HG03432 (cell line): ENCODE data around the gene ACTN4.
"Not testable (repeated sequence)": the region's sequence is repeated elsewhere in the genome, so short reads cannot be mapped to it uniquely, and the experiment has no call there.

ENCODE experiments used
- ATAC-seq: cut with Tn5 transposase; IDR thresholded peaks from one replicate; pipeline ENCODE4 v1.9.1; 2021; ENCODE audit warnings: mild to moderate bottlenecking, moderate library complexity; ENCODE audit not compliant: unreplicated experiment

Gene ACTN4

DNA sequence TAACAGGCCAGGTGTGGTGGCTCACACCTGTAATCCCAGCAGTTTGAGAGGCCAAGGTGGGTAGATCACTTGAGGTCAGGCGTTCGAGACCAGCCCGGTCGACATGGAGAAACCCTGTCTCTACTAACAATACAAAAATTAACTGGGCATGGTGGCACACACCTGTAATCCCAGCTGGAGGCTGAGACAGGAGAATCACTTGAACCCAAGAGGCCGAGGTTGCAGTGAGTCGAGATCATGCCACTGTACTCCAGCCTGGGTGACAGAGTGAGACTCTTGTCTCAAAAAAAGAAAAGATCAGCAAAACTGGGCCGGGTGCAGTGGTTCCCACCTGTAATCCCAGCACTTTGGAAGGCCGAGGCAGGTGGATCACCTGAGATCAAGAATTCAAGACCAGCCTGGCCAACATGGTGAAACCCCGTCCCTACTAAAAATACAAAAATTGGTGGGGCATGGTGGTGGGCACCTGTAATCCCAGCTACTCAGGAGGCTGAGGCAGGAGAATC is 114.5 kb downstream of the ACTN4 start:
- not testable (repeated sequence) for ATAC-seq

DNA sequence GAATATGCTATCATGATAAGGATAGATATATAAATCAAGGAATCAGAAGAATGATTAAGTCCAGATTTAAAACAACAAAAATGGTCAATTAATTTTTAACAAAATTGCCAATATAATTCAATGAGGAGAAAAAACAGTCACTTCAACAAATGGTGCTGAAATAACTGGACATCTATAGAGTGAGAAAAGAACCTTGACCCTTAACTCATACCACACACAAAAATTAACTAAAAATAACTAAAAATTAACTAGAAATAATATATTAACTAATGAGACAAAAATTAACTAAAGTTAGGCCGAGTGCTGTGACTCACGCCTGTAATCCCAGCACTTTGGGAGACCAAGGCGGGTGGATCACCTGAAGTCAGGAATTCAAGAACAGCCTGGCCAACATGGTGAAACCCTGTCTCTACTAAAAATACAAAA is 116.4 kb downstream of the ACTN4 start:
- no peak for ATAC-seq

DNA sequence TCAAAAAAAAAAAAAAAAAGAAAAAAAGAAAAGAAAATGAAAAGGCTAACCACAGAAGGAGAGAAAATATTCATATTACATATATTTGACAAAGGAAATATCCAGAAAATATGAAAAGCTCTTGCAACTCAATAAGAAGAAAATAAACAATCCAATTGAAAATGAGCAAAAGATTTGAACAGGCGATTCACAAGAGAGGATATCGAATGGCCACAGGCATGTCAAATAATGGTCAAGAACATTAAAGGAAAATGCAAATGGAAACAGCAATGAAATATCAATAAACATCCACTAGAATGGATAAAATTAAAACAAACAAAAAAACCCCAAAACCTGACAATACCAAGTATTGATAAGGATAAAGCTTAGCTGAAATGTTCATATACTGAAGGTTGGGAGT is 117.8 kb downstream of the ACTN4 start:
- ATAC-seq, result no peak

DNA sequence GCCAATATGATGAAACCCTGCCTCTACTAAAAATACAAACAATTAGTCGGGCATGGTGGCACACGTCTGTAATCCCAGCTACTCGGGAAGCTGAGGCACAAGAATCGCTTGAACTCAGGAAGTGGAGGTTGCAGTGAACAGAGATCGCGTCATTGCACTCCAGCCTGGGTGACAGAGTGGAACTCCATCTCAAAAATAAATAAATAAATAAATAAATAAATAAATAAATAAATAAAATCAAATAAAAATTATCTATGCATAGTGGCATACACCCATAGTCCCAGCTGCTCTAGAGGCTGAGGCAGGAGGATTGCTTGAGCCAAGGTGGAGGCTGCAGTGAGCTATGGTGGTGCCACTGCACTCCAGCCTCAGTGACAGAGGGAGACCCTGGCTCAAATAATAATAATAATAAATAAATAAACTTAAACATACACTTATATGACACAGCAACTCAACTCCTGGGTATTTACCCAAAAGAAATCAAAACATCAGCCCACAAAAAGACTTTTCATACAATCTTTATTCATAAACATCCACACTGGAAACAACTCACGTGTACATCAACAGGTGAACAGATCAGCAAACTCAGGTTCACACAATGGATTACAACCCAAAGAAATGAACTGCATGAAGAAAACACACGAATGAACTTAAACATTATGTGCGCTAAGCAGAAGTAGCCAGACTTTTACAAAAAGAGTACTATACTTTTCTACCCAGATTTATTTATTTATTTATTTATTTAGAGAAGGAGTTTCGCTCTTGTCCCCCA is 119.0 kb downstream of the ACTN4 start:
- ATAC-seq, result no peak

DNA sequence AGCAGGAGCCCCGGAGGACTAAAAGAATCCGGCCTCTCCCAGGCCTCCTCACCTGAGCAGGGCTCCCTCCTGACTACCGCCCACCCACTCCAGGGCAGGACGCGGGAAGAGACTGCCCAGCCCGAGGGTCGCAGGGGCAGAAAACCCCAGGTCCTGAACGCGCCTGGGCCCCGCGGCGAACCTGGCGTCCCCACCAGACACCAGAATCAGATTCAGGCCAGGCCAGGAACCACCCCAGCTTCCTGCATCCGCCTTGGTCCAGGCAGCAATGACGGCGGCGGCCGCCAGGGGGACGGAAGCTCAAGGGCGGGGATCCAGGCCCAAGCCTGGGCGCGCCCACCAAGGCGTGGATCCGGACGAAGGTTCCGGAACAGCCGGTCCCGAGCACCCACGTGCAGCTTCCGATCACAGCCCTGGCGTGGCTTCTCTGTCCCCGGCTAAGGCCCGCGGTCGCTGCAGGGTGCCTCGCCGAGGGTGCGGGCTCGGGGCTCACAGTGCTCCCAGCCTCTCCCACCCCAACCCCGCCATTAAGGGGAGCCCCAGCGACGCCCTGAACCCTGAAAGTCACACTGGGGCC is 122.3 kb downstream of the ACTN4 start:
- peak; percentile 68 for ATAC-seq

DNA sequence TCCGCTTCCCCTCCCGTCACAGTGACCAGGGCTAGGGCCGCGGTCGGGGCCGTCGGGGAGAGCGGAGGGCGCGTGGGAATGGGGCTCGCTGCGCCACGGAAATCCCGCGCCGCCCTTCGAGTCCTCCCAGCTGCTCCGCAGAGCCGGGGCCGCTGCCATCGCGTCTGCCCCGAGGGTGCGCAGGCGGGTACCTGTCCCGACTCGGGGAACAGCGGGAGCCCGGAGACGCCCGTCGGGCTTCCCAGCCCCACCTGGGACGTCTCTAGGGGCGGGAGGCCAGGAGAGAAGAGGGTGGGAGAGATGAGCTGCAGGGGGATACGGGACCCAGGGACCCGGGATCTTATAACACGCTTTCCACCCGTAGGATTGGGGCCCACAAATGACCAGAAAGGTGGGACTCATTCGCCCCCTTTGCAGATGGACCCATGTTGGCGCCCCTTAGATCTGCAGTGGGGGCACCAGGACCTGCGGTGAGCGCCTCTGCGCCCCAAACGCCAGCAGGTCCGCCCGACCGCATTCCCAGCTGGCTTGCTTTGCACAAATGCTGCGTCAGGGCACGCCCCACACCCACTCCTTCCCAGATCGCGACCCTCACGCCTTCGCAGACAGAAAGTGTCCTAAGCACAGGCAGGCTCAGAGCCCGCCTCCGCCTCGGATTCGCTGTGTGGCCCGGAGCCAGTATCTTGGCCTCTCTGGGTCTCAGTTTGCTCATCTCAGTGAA is 122.9 kb downstream of the ACTN4 start:
- peak; percentile 15 for ATAC-seq

DNA sequence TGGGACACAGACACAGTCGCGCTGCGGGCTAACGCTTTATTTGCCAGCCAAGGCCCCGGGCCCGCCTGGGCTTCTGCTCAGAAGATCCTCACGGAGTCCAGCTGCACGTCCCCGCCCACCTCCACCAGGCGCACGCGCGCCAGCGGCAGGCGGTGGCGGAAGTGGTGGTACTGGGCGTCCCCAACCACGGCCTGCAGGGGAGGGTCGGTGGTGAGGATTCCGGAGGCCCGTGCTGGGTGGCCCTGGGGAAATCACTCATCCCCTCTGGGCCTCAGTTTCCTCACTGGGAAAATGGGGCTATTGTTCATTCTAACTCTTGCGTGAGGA is 123.5 kb downstream of the ACTN4 start:
- ATAC-seq, result peak; percentile 53

DNA sequence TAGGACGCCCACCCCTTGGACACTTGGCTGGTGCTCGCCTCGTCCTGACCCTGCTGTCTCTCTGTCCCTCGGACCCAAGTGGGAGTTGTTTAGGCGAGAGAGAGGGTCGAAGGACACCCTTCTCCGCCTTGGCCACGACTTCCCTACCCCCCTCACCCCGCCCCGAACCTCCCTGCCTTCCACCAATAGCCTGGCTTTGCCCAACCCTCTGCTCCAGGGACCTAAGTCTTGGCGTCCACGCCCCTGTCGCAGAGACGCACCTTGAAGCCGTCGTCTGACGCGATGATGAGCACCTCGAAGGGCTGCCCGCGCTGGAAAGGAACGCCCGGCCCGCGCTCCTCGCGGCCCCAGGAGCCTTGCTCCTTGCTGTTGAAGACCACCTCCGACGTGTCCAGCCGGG is 124.1 kb downstream of the ACTN4 start:
- ATAC-seq, result not testable (repeated sequence)

DNA sequence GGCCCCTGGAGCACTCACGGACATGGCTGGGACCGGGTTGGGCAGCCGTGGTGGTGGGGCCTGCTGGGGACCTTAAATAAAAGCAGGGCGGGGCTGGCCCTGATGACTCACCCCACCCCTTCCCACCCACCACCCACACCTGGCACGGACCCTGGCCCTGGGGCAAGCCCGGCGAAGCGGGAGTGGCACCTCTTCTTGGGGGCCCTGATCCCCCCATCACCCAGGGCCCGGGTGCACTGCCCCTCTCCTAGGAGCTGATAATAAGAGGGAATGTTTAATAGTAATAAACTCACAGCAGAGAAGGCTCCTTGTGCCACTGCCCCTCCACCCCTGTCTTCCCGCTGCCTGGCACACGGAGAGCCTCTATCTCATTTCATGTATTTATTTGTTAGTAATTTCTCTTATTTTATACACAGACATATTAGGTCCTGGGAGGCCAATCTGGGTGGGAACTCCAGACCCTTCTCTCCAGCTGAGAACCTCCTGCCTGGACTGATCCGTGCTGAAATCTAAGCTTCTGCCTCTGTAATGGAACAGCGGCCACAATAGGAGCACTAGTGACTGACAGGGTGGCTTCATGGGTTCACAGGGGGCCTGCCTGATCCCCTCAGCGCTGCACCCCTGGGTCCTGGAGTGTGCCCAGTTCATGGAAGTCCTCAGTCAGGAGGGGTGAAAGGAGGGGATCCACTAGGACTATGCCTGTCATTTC is 126.2 kb downstream of the ACTN4 start, which contains the start of gene LGALS7:
Gene LGALS7 (minus strand): TSS at position 49 of the 709 bp plus-strand sequence. CDS start 25 bp downstream, at position 24.
- ATAC-seq, result no peak

DNA sequence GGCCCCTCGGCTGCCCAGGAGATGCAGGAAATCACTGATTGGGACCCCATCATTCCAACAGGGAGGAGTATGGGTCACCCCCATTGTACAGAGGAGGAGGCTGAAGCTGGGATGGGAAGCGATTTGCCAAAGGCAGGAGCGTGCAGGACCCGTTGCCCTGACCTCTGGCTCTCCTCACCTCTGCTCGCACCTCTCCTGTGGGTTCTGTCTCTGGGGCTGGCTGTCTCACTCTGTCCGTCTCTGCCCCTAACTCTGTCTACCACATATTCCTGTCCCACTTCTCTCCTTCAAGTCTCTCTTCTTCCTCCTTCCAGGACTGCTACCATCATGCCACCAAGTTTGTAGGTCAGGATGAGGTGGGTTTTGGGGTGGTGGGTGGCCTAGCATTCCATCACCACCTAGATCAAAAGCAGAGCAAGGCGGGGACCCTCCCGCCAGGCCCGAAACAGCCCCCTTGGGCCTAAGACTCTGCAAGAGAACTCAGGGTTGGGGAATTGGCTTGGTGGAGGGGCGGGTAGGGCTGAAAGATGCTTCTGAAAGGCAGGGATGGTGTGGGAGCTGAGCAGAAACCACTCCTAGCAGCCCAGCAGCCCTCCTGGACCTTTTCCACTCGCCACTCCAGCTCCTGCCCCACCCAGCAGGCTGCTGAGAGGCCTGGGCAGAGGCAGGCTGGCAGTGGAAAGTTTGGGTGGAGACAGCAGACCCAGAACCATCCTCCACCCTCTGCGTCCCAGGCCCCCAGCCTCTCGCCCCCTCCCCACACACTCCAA is 126.9 kb downstream of the ACTN4 start:
- no peak for ATAC-seq

DNA sequence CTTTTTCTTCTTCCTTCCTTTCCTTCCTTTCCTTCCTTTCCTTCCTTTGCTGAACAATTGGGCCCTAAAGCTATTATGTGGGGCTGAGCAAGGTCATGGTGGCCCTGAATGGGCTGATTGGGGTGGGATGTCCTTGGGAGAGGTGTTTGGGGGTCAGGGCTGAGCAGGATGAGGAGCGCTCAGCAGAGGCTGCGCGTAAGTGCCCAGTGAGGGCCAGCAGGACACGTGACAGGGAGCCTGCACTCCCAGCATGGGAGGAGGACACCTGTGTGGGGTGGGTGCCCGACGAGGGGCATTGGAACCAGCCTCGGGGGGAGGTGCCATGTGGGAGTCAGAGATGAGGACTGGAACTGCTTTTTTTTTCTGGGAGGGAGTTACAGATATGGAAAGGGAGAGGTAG is 131.3 kb downstream of the ACTN4 start:
- no peak for ATAC-seq

DNA sequence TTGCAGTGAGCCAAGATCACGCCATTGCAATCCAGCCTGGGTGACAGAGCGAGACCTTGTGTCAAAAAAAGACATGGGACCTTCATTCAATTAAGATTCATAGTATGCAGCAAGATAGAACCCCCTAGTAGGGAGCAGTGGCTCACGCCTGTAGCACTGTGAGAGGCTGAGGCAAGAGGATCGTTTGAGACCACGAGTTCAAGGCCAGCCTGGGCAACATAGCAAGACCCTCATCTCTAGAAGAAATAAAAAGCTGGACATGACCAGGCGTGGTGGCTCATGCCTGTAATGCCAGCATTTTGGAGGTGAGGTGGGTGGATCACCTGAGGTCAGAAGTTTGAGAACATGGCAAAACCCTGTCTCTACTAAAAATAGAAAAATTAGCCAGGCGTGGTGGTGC is 133.0 kb downstream of the ACTN4 start:
- ATAC-seq, result no peak

DNA sequence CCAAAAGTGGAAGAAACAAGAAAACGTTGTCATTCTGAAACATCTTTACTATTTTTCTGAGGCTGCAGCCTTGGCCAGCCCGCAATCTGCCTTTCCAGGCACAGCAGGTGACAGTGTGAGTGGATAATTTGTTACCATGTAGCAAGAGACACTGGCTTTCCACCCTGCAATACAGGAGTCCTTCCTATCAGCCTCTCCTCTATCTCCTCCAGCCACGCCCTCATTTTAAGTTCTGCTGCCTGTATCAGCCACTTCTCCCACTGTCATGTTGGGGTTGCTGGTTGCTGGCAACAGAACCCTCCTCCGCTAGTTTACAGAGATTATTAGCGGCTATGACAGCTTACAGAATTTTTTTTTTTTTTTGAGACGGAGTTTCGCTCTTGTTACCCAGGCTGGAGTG is 133.6 kb downstream of the ACTN4 start:
- no peak for ATAC-seq
